G401 (cell line): Measurements from ENCODE around the gene ERBB4. TPM values are rescaled to one million over a fixed set of nuclear protein-coding genes. Genes with fewer than 3 reads are reported as not detected.
"Not testable (repeated sequence)": the region's sequence is repeated elsewhere in the genome, so short reads cannot be mapped to it uniquely, and the experiment has no call there.

ENCODE experiments used
- DNase-seq: peaks from one replicate; pipeline ENCODE4 v3.0.0-alpha.2; 2015; ENCODE audit warnings: low spot score
- in situ Hi-C: cut with HindIII; loops from 2 replicates; pipeline ENCODE4 v1.10.0; 2016; ENCODE audit warnings: low sequenced_read_pairs, mixed read lengths
- total RNA-seq: library from RNA; depleted of rRNA; stranded (reverse); fragments of >200 nt; shearing (Covaris generic); gene quantifications from 2 replicates; pipeline ENCODE4 v1.2.3, GENCODE V29; 2014

Gene ERBB4
- total RNA-seq, 1 experiment from 2014 or later, result not detected

DNA sequence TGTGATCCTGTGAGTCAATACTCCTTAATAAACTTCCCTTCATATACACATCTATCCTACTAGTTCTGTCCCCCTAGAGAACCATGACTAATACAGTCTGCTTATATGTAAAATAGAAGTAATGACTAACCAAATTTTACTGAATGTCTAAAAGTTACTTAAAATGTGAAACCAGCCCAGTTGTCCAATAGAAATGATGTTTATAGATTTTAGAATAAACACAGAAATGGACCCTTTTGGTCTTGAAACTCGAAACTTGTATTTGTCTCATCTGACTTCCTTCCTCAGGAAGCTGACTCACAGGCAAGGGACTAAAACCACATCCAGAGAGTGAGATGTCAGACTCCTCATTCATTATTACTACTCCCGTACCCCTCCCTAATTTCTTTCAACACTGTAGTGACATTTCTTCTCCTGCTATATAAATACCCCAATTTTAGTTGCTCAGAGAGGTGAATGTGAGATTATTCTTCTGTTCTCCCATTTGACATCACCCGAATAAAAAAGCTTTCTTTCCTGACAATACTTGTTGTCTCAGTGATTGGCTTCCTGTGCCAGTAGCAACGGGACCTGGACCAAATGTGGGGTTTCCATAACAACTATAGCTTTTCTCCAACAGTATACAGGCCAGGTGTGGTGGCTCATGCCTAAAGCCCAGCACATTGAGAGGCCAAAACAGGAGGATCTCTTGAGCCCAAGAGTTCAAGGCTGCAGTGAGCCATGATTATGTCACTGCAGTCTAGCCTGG lies 486.0 kb downstream of the ERBB4 start:
- DNase-seq, result no peak
- in situ Hi-C loops, result no loop called here

DNA sequence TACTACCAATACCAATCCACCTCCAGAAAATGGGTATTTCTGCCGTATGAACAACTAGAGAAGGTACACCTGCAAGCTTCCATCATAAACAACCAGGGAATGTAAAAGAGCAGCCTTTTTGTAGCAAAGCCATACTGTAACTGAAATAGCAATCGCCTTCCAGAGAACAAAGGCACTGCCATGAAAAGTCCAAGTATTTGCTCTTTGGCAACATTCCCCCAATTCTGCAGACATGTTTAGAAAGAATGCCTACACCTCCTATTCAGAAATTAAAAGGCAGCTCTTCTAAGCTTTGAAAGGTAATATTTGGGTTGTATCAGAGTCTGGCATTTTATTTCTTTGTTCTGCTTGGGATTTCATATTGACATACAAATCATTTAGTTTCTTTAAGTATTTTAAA lies 487.7 kb downstream of the ERBB4 start:
- in situ Hi-C loops, result no loop called here
- DNase-seq, result no peak

GRCh38 chr2:212042562-212042961 lies 496.0 kb downstream of the ERBB4 start:
- in situ Hi-C loops, result no loop called here
- DNase-seq, result no peak

GRCh38 chr2:212037062-212037461 lies 501.5 kb downstream of the ERBB4 start:
- DNase-seq, result no peak
- in situ Hi-C loops, result no loop called here

- in situ Hi-C loops, result no loop called here
- DNase-seq, result no peak
Observed at GRCh38 chr2:212034841-212035585, 503.6 kb downstream of the ERBB4 start.

DNA sequence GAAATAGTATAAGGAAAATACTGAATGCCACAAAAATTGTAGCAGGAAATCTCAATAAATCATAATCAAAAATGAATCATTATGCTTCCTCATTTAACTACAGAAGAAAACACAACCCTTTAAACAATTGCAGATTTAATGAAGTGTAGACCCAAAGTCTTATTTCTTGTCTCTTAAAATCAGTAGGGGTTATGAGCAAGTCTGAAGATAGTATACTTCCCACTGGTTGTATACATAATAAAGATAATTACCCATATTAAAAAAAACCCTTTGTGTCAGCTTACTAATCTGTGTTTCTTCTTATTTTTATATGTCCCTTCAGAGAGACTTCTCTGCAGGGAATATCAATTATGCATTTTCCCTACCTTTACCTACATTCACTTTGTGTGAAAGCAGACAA lies 504.7 kb downstream of the ERBB4 start:
- in situ Hi-C loops, result no loop called here

DNA sequence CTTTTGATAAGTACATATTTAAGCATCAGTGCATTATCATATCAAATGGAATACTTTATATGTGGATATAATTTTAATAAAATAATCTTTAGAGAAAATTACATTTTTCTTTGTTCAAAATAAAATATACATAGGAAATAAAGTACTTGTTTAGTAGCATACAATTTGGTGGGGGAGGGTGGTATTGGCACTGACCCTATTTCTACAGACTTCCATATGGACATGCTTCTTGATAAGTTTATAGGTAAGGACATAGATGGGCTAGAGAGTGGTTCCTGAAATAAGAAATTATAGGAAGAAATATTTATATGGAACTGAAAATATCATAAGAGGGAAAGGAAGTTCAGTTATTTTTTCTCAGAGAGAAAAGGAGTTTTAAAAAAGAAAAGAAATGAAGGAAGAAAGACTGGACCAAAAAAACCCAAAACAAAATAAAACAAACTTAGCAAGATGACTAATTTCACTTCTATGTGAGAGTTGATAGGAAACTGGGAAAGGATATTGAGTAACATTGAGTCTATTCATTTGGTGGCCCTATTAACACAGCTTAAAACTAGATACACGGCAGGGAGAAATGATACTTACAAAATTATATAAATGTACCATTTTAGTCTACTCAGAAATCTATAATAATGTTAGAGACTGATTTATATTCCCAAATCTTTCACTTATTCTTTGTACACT lies 505.9 kb downstream of the ERBB4 start:
- in situ Hi-C loops, result no loop called here
- no peak for DNase-seq

More for the DNA sequence above, 504.7 kb downstream of the ERBB4 start:
- DNase-seq, result no peak

DNA sequence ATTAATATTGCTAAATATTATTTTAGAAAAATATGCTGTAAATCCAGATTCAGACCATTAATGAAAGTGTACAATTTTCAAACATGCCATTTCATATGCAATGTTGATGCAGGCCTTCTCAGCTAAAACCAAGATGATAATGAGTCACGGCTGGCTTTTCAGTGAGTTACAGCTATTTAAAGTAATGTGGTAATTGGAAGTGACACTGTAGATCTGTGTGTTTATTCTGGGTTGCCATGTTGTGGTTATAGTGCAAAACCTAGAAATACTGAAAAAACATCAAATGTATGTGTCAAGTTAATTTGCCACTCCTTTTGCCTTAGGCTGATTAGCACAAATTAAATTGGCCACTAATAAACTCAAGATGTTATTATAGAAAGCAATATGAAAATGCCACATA lies 506.6 kb downstream of the ERBB4 start:
- in situ Hi-C loops, result no loop called here

DNA sequence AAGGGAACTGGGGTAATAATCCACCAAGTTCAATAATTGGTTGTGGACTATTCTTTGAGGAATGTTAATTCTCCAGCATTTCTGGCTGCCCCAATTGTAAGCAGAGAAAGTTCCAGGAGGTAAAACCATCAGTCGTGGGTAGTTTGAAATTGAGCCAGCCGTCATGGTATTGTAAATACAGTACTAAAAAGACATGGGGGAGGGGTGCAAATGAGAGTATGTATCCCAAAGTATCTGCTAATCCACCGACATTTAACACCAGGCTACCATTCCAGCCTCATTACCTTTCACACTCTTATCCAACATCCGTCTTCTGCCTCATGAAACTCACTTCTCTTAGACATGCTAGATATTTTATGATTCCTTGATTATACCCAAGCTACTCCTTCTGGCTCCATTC lies 507.9 kb downstream of the ERBB4 start:
- DNase-seq, result no peak

More for the DNA sequence above, 506.6 kb downstream of the ERBB4 start:
- DNase-seq, result no peak

DNA sequence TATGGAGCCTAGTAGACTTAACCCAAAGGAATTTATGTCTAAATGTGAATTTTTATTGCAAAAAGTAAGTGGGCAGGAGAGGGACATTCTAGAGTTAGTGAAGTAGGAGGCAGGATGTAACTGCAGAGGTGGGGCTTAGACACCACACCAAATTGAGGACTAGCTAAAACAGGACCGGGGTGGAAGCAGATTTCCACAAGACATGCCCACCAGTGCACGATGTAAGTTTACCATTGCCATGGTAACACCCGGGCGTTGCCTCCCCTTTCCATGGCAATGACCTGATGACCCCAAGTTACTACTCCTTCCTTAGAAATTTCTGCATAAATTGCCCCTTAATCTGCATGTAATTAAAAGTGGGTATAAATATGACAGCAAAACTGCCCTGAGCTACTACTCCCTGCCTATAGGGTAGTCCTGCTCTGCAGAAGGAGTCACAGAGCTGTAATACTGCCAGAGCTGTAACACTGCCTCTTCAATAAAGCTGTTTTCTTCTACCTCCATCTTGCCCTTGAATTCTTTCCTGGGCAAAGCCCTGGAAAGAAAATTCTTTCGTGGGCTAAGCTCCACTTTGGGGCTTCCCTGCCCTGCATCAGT lies 509.7 kb downstream of the ERBB4 start:
- in situ Hi-C loops, result no loop called here
- DNase-seq, result no peak

More for the DNA sequence above, 507.9 kb downstream of the ERBB4 start:
- in situ Hi-C loops, result no loop called here

DNA sequence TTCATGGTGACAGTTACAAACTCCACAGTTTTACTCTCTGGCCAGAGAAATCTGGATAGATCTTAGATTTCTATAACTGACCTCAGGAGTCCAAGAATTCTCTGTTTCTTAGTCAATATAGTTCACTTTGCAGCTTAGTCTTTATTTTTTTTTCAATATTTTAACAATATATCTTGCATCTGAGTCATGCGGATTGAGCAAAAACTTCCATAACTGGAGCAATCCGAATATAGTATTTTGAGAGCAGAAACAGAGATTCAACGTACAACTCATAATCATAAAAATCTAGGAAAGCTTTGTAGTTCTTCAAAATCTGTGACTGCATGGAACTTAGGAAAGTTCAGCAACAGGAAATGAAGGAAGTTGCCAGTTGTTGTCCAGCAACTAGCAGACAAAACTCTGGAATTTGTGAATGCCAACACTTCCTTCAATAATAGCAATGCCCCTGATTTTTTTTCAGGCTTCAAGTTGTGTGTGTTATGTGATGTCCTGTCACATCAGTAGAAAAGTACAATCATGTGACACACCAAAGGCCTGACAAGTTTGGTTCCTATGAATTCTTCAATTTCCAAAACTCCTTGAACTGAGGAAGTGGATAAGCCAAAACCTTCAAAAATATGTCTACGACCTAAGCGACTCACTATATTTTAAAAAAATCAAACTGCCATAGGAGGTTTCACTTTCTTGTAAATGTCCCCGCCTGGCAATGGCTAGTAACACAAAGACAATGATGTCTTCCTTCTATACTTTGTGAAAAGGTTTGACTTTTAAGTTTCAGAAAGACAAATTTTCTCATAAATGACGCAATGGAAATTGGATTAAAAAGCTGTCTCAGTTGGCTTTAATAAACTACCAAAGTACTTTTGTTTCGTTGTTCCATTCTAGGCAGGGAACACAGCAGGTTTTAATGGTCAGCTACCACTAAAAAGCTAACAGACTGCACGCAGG lies 510.6 kb downstream of the ERBB4 start:
- in situ Hi-C loops, result no loop called here

GRCh38 chr2:212024040-212024439 lies 514.6 kb downstream of the ERBB4 start:
- in situ Hi-C loops, result no loop called here
- no peak for DNase-seq

More for the DNA sequence above, 510.6 kb downstream of the ERBB4 start:
- DNase-seq, result no peak

DNA sequence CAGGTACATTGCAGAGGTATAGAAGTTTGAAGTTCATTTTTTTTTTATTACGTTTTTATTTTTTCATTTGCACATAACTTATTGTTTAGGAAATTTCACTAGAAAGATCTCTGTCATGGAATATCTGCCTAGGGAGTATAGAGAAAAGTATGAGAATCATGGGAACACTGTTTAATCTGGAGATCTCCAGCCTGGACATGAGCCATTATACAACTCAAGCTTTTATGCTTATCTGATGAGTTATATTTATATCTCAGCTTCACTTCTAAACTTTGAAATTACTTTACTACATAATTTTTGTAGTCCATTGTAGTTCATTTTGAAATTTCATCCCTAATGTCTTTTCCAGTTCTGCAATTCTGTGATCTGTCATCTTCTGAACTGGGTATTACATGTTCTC lies 515.6 kb downstream of the ERBB4 start:
- no peak for DNase-seq
- in situ Hi-C loops, result no loop called here

- no peak for DNase-seq
- in situ Hi-C loops, result no loop called here
Observed at GRCh38 chr2:212021947-212022346, 516.7 kb downstream of the ERBB4 start.

DNA sequence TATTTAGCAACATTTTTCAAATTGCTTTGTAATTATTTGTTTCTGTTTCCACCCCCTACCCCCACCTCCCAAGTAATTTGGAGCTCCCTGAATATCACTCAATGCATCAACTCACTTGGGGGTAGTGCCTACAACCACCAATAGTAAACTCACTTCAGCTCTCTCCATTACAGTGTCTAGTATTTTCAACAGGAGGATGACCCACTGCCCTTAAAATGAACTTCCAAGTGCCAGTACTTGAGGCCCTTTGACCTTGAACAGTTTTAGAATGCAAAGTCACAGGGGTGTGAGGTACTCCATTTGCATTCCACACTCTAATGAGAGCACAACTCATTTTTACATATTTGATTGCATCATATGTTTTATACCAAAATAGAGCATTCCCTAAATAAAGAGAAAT lies 523.0 kb downstream of the ERBB4 start:
- in situ Hi-C loops, result no loop called here

GRCh38 chr2:212013626-212014025 lies 525.0 kb downstream of the ERBB4 start:
- in situ Hi-C loops, result no loop called here
- no peak for DNase-seq

More for the DNA sequence above, 523.0 kb downstream of the ERBB4 start:
- no peak for DNase-seq

DNA sequence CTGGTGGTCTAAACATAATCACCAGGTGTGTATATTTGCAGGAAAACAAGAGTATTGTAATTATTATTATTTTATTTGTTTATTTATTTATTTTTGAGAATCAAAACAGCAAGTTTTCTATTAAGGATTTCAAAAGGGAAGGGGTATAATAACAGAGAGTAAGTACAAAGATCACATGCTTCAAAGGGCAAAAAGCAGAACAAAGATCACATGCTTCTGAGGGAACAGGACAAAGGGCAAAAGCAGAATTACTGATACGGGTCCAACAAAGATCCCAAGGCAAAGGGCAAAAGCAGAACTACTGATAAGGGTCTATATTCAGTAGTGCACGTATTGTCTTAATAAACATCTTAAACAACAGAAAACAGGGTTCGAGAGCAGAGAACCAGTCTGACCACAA lies 528.3 kb downstream of the ERBB4 start:
- DNase-seq, in situ Hi-C loops: not testable (repeated sequence)

- no peak for DNase-seq
- in situ Hi-C loops, result no loop called here
Observed at GRCh38 chr2:212007972-212008371, 530.6 kb downstream of the ERBB4 start.
